Mesenchymal stem cell (in vitro differentiated cells and primary cell): Measurements from ENCODE around the gene GDPD4.
A peak's percentile ranks its signal among the peaks of the same experiment; 100 is the strongest.

Experiments
- DNase-seq: peaks from one replicate; pipeline ENCODE4 v3.0.0-alpha.2; 2013
- H2AFZ ChIP-seq: one replicate; pipeline ENCODE4 v1.6.1; 2013; ENCODE audit warnings: low read depth, mild to moderate bottlenecking, control low read depth, inconsistent platforms, low read length, moderate library complexity
- H2AK5ac ChIP-seq: 2 replicates; pipeline ENCODE4 v1.6.1; 2013; ENCODE audit warnings: low read length, moderate library complexity, mild to moderate bottlenecking, inconsistent platforms; ENCODE audit not compliant: severe bottlenecking
- H2BK120ac ChIP-seq: one replicate; pipeline ENCODE4 v1.6.1; 2013; ENCODE audit warnings: low read depth, mild to moderate bottlenecking, inconsistent platforms, low read length, moderate library complexity
- H2BK12ac ChIP-seq, 2 experiments: one replicate each; pipeline ENCODE4 v1.6.1; 2013; ENCODE audit warnings: inconsistent platforms in 2 of 2, low read length in 2 of 2, mild to moderate bottlenecking in 2 of 2, moderate library complexity in 2 of 2, control low read depth in 1 of 2
- H2BK15ac ChIP-seq: one replicate; pipeline ENCODE4 v1.6.1; 2013; ENCODE audit warnings: mild to moderate bottlenecking, low read depth, inconsistent platforms; ENCODE audit not compliant: poor library complexity, severe bottlenecking
- H2BK5ac ChIP-seq: 2 replicates; pipeline ENCODE4 v1.6.1; 2013; ENCODE audit warnings: low read depth, mild to moderate bottlenecking, low read length, control low read depth, inconsistent platforms; ENCODE audit not compliant: poor library complexity, severe bottlenecking
- H3K14ac ChIP-seq, 2 experiments: one replicate each; pipeline ENCODE4 v1.6.1; 2013; ENCODE audit warnings: inconsistent platforms in 2 of 2, low read length in 2 of 2, control low read depth in 1 of 2, mild to moderate bottlenecking in 1 of 2, moderate library complexity in 1 of 2
- H3K18ac ChIP-seq, 2 experiments: one replicate each; pipeline ENCODE4 v1.6.1; 2013; ENCODE audit warnings: inconsistent platforms in 2 of 2, low read length in 2 of 2, control low read depth in 1 of 2, low read depth in 1 of 2, mild to moderate bottlenecking in 1 of 2
- H3K23ac ChIP-seq, 2 experiments: one replicate each; pipeline ENCODE4 v1.6.1; 2013; ENCODE audit warnings: inconsistent platforms in 2 of 2, low read length in 2 of 2, mild to moderate bottlenecking in 2 of 2, moderate library complexity in 2 of 2, control low read depth in 1 of 2
- H3K27ac ChIP-seq: 2 replicates; pipeline ENCODE4 v1.5.1; 2013; ENCODE audit warnings: mild to moderate bottlenecking, moderate library complexity, low read length, control low read depth, inconsistent platforms; ENCODE audit not compliant: poor library complexity, severe bottlenecking
- H3K27me3 ChIP-seq, 2 experiments: 2 replicates each; pipeline versions ENCODE4 v1.6.1 to v1.7.0; 2013; ENCODE audit warnings: low read length in 2 of 2, mild to moderate bottlenecking in 2 of 2, moderate library complexity in 2 of 2, control low read depth in 1 of 2, inconsistent platforms in 1 of 2; ENCODE audit not compliant: control insufficient read depth in 1 of 2, insufficient read depth in 1 of 2
- H3K36me3 ChIP-seq, 2 experiments: 2 replicates each; pipeline versions ENCODE4 v1.6.1 to v1.7.0; 2013; ENCODE audit warnings: low read length in 2 of 2, control low read depth in 1 of 2, inconsistent platforms in 1 of 2, low read depth in 1 of 2, mild to moderate bottlenecking in 1 of 2; ENCODE audit not compliant: insufficient read depth in 2 of 2, control insufficient read depth in 1 of 2
- H3K4ac ChIP-seq, 2 experiments: one replicate each; pipeline ENCODE4 v1.6.1; 2013; ENCODE audit warnings: inconsistent platforms in 2 of 2, low read length in 2 of 2, mild to moderate bottlenecking in 2 of 2, moderate library complexity in 2 of 2, control low read depth in 1 of 2, low read depth in 1 of 2
- H3K4me1 ChIP-seq: 2 replicates; pipeline ENCODE4 v1.6.1; 2013; ENCODE audit warnings: low read depth, low read length, control low read depth; ENCODE audit not compliant: control insufficient read depth, insufficient read depth
- H3K4me2 ChIP-seq: 2 replicates; pipeline ENCODE4 v1.6.1; 2013; ENCODE audit warnings: low read length, mild to moderate bottlenecking, inconsistent platforms; ENCODE audit not compliant: poor library complexity, severe bottlenecking
- H3K4me3 ChIP-seq, 2 experiments: 2 replicates each; pipeline versions ENCODE4 v1.5.1 to v1.7.0; 2013; ENCODE audit warnings: low read length in 2 of 2, mild to moderate bottlenecking in 2 of 2, control low read depth in 1 of 2, low read depth in 1 of 2; ENCODE audit not compliant: insufficient read depth in 1 of 2
- H3K79me1 ChIP-seq: replicated peaks from 2 replicates; pipeline ENCODE4 v1.6.1; 2013; ENCODE audit warnings: mild to moderate bottlenecking, control low read depth, low read length, inconsistent platforms; ENCODE audit not compliant: poor library complexity, severe bottlenecking
- H3K9ac ChIP-seq: 2 replicates; pipeline ENCODE4 v1.7.0; 2013; ENCODE audit warnings: mild to moderate bottlenecking, low read length, moderate library complexity
- H3K9me3 ChIP-seq: 2 replicates; pipeline ENCODE4 v1.7.0; 2013; ENCODE audit warnings: mild to moderate bottlenecking, low read length; ENCODE audit not compliant: control insufficient read depth
- H4K8ac ChIP-seq: one replicate; pipeline ENCODE4 v1.6.1; 2013; ENCODE audit warnings: inconsistent platforms, mild to moderate bottlenecking, low read length, moderate library complexity
- H4K91ac ChIP-seq: one replicate; pipeline ENCODE4 v1.6.1; 2013; ENCODE audit warnings: mild to moderate bottlenecking, low read length, inconsistent platforms
- WGBS: methylation state at CpG from one replicate; pipeline ENCODE4 v1.1.7; 2013; ENCODE audit warnings: mixed read lengths; 5-methylcytosine and 5-hydroxymethylcytosine counted together

Gene GDPD4

DNA sequence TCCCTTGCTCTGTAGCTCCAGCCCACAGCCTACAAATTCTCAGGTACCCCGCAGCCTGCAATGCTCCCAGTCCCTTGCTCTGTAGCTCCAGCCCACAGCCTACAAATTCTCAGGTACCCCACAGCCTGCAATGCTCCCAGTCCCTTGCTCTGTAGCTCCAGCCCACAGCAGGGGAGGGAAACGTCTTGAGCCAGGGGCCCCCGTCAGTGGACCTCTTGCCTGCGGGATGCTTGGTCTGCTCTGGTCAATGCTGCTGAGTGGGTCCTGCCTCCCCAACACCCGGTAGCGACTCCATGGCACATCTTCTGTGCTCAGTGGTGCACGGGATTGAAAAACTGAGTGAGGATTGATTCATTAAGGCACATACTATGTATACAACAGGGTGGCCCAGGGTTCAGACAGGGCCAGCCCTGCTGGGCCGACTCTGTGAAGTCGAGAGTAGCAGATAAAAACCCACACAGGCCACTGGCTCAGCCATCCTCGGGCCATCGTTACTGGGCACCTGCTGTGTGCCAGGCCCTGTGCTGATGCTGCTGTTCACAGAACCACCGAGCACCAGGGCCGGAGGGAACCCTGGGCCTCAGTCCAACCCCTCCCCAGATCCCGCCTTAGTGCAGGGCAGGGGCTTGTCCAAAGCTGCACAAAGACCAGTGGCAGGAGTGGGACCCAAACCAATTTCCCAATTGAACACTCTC, 103.7 kb downstream of the GDPD4 start:
- Histone ChIP-seq H2AFZ (no peak overlapping the region), H2BK15ac (no peak overlapping the region), H2BK12ac (no peak overlapping the region), H3K9ac (no peak overlapping the region), H2BK120ac (no peak overlapping the region), H3K4me2 (no peak overlapping the region), H3K36me3 (no peaks in the 10 kb centered on the region), H2BK5ac (no peak overlapping the region), H4K91ac (no peak overlapping the region), H3K23ac (no peak overlapping the region), H3K18ac (no peak overlapping the region), H4K8ac (no peak overlapping the region), H3K9me3 (no peaks in the 10 kb centered on the region), H2AK5ac (no peak overlapping the region), H3K27me3 (peaks cover 3 to 7% of the 10 kb centered on the region in 2 experiments), H3K4me3 (no peak overlapping the region), H3K14ac (no peak overlapping the region), H3K79me1 (no peaks in the 10 kb centered on the region), H3K27ac (no peak overlapping the region), H3K4ac (no peak overlapping the region), H3K4me1 (peaks cover 1% of the 10 kb centered on the region)
- WGBS: 92% methylated on average over 14 of the region's 14 CpGs
- no peak for DNase-seq

DNA sequence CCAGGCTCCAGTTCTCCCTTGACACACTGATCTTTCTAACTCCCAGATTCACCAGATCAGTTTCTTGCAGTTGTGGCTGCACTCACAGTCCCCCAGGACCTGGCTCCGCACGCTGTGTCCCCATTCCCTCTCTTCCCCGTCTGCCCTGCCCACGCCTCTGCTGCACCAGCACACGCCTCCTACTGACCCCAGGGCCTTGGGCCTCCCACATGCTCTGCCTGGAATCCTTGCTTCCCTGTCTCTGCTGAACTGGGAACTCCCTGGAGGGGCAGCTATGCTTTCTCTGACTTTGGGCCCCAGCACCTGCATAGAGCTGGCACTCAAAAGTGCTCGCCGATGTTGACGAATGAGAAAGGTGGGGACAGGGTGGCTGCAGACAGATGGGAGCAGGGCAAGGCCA, 104.5 kb downstream of the GDPD4 start:
- no peak overlapping the region for H2BK12ac ChIP-seq
- no peak overlapping the region for H3K4me3 ChIP-seq
- no peak overlapping the region for H2AK5ac ChIP-seq
- no peaks in the 10 kb centered on the region for H3K9me3 ChIP-seq
- H3K36me3 ChIP-seq: no peaks in the 10 kb centered on the region
- H3K14ac ChIP-seq: peak overlapping the region in 1 of 2 experiments; percentile 35
- DNase-seq: no peak
- no peak overlapping the region for H2BK5ac ChIP-seq
- peaks cover 3 to 15% of the 10 kb centered on the region in 2 experiments for H3K27me3 ChIP-seq
- no peak overlapping the region for H2BK15ac ChIP-seq
- WGBS: 80% methylated on average over 8 of the region's 8 CpGs
- no peaks in the 10 kb centered on the region for H3K79me1 ChIP-seq
- no peak overlapping the region for H3K27ac ChIP-seq
- no peak overlapping the region for H3K4me2 ChIP-seq
- no peak overlapping the region for H3K23ac ChIP-seq
- no peak overlapping the region for H2BK120ac ChIP-seq
- no peak overlapping the region for H3K9ac ChIP-seq
- H3K4me1 ChIP-seq: peaks cover under 1% of the 10 kb centered on the region
- no peak overlapping the region for H2AFZ ChIP-seq
- no peak overlapping the region for H4K8ac ChIP-seq
- no peak overlapping the region for H3K4ac ChIP-seq
- no peak overlapping the region for H4K91ac ChIP-seq
- no peak overlapping the region for H3K18ac ChIP-seq

GRCh38 chr11:77195071-77195755, 106.3 kb downstream of the GDPD4 start:
- H3K4me3 ChIP-seq: peak overlapping the region in 1 of 2 experiments; percentile 7
- no peak overlapping the region for H4K91ac ChIP-seq
- H3K4ac ChIP-seq: no peak overlapping the region
- no peak overlapping the region for H2BK12ac ChIP-seq
- no peaks in the 10 kb centered on the region for H3K79me1 ChIP-seq
- no peak overlapping the region for H3K18ac ChIP-seq
- H3K4me1 ChIP-seq: peaks cover 3% of the 10 kb centered on the region
- H3K4me2 ChIP-seq: no peak overlapping the region
- no peak overlapping the region for H3K9ac ChIP-seq
- H3K23ac ChIP-seq: no peak overlapping the region
- H2AK5ac ChIP-seq: no peak overlapping the region
- H3K36me3 ChIP-seq: no peaks in the 10 kb centered on the region
- no peak overlapping the region for H4K8ac ChIP-seq
- no peak for DNase-seq
- H3K27me3 ChIP-seq: peaks cover 10 to 30% of the 10 kb centered on the region in 2 experiments
- H3K27ac ChIP-seq: no peak overlapping the region
- H3K9me3 ChIP-seq: no peaks in the 10 kb centered on the region
- H2BK5ac ChIP-seq: no peak overlapping the region
- no peak overlapping the region for H2BK120ac ChIP-seq
- H2AFZ ChIP-seq: no peak overlapping the region
- no peak overlapping the region for H2BK15ac ChIP-seq
- WGBS: 87% methylated on average over 16 of the region's 16 CpGs
- H3K14ac ChIP-seq: no peak overlapping the region

GRCh38 chr11:77193911-77194830, 107.3 kb downstream of the GDPD4 start:
- 87% methylated on average over 15 of the region's 15 CpGs for WGBS

More at GRCh38 chr11:77193911-77194830, 107.3 kb downstream of the GDPD4 start:
- H3K4ac ChIP-seq: no peak overlapping the region
- H2AFZ ChIP-seq: no peak overlapping the region
- H3K9me3 ChIP-seq: no peaks in the 10 kb centered on the region
- no peak overlapping the region for H4K8ac ChIP-seq
- H3K9ac ChIP-seq: no peak overlapping the region
- no peak overlapping the region for H3K4me2 ChIP-seq
- no peaks in the 10 kb centered on the region for H3K79me1 ChIP-seq
- no peak overlapping the region for H3K27ac ChIP-seq
- H3K18ac ChIP-seq: no peak overlapping the region
- no peak overlapping the region for H4K91ac ChIP-seq
- H3K23ac ChIP-seq: peak overlapping the region in 1 of 2 experiments; percentile 51
- H3K27me3 ChIP-seq: peaks cover 10 to 30% of the 10 kb centered on the region in 2 experiments
- DNase-seq: no peak
- no peak overlapping the region for H2AK5ac ChIP-seq
- no peak overlapping the region for H2BK5ac ChIP-seq
- no peak overlapping the region for H2BK15ac ChIP-seq
- no peak overlapping the region for H3K4me3 ChIP-seq
- peaks cover 3% of the 10 kb centered on the region for H3K4me1 ChIP-seq
- no peak overlapping the region for H3K14ac ChIP-seq
- H2BK120ac ChIP-seq: no peak overlapping the region
- no peaks in the 10 kb centered on the region for H3K36me3 ChIP-seq
- H2BK12ac ChIP-seq: no peak overlapping the region
